ENCODE data around the gene PRKAR1A.

DNA sequence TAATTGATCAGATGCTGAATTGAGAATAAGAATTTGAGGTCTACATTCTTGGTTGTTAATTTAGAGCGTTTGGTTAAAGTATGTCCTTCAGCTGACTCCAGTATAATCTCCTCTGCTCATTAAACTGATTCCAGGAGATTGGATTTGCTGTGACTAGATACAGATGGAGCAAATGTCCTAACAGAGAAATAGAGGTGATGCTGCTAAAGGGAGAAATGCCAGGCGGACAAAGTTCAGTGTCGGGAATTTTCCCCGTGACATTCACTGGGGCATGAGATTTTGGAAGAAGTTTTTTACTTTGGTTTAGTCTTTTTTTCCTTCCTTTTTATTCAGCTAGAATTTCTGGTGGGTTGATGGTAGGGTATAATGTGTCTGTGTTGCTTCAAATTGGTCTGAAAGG is 19.0 kb downstream of the PRKAR1A start:
- TF ChIP-seq POLR2A (IDR thresholded peaks at IDR 0.05): no peak
- no peak for TF ChIP-seq POLR2AphosphoS5 (IDR thresholded peaks at IDR 0.05)

Data from prostate gland (tissue), 1 donor.